Glomerular endothelial cell (primary cell): ENCODE measurements around the gene SSTR4. TPM values are rescaled to one million over a fixed set of nuclear protein-coding genes. Genes with fewer than 3 reads are reported as not detected.

ENCODE experiments used
- DNase-seq: peaks from one replicate; pipeline ENCODE4 v3.0.0-alpha.2; 2011; ENCODE audit warnings: low read depth, low spot score; ENCODE audit errors: extremely low read depth
- total RNA-seq: library from RNA; depleted of rRNA; stranded (reverse); fragments of >200 nt; gene quantifications from 2 replicates; pipeline ENCODE4 v1.2.3, GENCODE V29; 2015

The SSTR4 gene
- total RNA-seq, 1 donor from 2014 or later = not detected

DNA sequence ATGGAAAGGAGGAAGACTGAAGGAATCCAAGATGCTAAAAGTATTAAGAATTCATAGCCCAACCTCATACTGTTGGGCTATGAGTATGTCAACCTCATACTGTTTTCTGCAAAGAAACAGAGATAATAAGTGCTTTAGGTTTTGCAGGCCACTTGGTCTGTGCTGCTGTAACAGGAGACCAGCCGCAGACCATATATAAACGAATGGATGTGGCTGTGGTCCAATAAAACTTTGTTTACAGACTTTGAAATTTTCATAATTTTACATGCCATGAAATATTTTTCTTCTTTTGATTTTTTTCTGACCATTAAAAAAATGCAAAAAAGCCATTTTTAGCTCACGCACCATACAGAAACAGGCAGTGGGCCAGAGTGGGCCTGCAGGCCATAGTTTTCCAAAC lies 28.1 kb downstream of the SSTR4 start:
- no peak for DNase-seq

DNA sequence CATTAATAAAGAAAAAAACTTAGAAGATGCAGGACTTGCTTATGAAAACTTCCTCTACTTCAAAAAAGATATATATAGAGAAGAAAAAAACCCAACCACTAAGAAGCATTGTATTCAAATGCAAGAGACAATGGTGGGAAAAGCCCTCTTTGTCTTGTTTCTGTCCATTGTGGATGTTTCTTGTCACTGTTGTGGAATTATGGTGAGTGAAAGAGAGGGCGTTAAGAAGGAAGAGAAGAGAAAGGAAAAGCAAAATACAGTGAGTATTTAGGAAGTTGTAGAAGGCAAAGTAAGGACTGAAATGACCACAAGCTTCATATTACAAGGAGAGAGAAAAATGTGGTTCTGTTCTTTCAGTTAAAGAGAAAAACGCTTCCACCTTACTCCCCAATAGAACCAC lies 28.5 kb downstream of the SSTR4 start:
- DNase-seq = no peak

DNA sequence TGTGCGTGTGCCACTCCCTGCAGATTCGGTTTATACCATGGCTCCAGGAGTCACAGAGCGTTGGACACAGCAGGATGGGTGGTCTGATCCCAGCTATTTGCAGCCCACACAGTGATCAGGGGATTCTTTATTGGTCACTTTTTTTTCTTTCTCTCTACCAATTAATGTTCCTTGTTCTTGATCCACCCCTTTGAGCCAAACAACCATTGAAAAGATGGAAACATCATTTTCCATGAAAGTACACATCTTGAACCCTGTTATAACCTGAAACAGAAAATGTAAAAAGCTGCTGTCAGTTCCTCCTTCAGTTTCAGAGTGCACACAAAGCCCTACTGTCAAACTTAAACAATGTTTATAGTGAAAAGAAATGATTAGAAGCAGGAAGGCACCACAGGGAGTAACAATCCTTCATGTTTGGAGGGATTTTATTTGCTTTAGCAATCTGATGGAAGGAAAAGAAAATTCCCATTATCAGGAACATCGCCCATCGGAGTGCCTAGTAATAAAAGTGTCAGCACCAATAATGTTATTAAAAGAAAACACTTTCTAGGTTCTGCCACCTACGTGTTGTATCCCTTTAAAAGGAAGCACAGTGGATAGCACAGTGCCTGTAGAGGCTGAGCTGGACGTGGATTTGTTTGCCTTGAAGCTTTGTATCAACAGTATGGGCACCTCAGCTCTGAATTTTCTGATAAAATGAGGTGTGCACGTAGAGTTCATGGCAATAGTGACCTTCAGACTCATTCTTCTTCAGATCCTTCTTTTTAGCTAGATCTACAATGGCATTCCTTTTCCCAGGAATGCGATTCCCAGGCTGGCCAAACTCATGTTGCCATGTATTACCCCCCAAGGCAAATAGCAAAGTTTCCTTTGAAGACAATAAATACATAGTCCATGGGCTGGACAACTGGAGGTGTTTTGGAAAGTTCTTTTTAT lies 30.4 kb downstream of the SSTR4 start:
- no peak for DNase-seq

DNA sequence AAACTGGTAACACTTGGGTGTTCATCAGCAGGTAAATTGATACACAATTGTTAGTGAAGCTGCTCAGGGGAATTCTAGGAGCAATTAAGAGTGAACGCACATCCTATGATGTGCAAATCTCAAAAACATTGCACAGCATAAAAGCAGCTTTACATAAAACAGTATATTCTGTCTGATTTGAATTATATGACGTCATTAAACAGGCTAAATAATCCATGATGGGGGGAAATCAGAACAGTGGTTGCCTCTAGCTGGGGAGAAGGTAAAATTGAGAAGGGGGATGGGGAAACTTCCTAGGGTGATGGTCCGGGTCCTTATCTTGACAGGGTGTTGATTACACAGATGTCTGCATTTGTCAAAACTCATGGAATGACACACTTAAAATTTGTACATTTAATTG lies 31.7 kb downstream of the SSTR4 start:
- DNase-seq = no peak

DNA sequence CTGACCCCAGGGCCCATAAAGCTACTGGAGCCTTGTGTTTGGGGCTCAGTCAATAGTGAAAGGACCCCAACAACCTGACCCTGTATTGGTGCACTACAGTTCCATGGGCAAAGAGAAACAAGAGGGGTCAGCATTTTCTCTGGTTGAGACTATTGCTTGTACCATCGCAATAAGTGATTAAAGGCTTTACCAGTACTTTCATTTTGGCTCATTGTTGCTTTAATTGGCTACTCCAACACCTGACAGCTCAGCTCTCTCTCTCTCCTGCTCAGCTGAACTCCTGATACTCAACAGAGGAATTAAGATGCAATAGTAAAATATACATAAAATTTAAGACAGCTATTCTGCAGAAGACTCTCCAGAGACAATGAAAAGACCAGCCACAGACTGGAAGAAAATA lies 33.2 kb downstream of the SSTR4 start:
- no peak for DNase-seq

- DNase-seq = no peak
These were observed 34.0 kb downstream of the SSTR4 start for GRCh38 chr20:23069108-23069507.

- DNase-seq = no peak
These were observed 36.3 kb downstream of the SSTR4 start for GRCh38 chr20:23071398-23071797.

DNA sequence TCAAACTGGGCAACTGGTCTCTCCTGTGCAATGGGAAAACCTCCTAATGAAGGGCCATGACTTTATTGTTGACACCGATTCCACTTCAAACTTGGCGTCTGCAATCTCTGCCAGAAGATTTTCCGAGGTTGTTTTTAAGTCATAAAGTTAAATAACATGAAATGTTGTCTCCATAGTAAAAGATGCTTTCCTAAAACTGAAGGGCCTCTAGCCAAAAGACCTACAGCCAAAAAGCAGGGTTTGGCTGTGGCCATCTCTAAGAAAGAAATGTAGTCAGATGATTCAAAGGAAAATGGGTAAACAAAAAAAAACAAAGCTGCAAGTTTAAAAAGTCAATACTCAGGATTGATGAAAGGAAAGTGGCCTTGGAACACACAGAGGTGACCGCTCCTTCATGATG lies 36.9 kb downstream of the SSTR4 start:
- no peak for DNase-seq

- no peak for DNase-seq
These were observed 37.9 kb downstream of the SSTR4 start for GRCh38 chr20:23072892-23073586.

GRCh38 chr20:23074052-23074451 lies 38.9 kb downstream of the SSTR4 start:
- DNase-seq = no peak

GRCh38 chr20:23077277-23077676 lies 42.2 kb downstream of the SSTR4 start:
- DNase-seq = no peak

DNA sequence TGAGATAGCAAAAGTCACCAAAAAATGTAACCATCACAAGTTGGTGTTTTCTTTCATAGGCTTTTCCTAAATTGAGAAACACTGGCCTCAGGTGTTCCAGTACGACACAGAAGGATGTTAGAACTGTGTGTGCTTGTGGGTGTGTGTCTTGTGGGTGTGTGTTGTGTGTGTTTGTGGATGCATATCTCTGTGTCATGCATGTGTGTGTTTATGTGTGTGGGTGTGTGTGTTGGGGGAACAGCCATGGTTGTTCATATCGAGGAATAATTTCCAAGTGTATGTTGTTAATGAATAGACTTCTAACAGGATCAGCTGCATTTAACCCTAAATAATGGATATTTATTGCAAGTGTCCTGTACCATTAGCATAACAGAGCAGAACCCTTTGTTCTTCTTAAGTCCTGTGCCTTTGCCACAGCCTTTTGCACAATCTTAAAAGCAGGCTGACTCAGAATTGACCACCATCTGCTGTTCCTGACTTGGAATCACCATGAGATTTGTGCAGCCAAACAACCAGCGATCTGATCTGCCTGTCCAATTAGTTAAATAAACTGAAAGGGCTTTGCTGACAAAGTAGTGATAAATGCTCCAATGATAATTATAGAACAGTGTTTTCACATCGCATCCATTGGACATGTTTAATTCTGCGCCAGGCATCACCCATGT lies 43.4 kb downstream of the SSTR4 start:
- DNase-seq = no peak

DNA sequence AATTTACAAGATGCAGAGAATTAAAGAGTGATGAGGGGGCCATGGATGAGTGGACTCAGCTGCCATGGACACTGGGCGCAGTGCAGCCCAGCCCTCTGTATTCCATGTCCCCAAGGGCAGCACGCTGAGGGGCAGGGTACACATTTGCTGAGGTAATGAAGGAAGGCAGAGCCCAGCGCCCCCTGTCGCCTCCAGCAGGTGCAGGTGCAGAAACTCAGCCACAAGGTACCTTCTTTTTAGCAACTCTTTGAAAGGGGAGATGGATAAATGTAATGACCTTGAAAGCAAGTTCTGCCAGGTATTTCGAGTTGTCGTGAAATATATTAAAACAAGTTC lies 43.9 kb downstream of the SSTR4 start:
- DNase-seq = no peak

- no peak for DNase-seq
These were observed 44.8 kb downstream of the SSTR4 start for GRCh38 chr20:23079926-23080325.

GRCh38 chr20:23080521-23080920 lies 45.4 kb downstream of the SSTR4 start:
- no peak for DNase-seq

DNA sequence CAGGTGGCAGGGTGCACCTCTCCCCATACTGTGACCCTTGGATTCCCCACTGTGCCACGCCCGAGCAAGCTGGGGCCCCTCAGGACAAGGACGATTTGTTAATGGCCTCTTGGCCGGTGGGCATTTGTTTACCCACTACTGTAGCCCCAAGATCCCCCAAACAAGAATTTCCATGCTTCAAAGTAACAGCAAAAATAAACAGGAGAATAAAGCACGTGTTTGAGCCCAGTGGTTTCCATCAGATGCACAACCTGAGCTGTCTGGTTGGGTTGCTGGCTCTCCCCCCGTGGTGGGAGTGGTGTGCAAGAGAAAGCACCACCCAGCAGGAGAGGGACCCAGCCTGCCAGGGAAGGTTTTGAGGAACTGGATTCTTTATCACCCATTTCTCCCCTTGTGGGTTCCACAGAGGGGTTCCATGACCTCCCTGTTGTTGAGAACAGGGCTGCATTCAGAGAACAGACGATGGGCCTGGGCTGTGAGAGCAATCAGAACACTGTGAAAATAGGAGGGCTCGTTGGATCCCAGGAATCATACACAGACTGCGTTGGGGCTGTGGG lies 46.2 kb downstream of the SSTR4 start:
- DNase-seq = no peak

DNA sequence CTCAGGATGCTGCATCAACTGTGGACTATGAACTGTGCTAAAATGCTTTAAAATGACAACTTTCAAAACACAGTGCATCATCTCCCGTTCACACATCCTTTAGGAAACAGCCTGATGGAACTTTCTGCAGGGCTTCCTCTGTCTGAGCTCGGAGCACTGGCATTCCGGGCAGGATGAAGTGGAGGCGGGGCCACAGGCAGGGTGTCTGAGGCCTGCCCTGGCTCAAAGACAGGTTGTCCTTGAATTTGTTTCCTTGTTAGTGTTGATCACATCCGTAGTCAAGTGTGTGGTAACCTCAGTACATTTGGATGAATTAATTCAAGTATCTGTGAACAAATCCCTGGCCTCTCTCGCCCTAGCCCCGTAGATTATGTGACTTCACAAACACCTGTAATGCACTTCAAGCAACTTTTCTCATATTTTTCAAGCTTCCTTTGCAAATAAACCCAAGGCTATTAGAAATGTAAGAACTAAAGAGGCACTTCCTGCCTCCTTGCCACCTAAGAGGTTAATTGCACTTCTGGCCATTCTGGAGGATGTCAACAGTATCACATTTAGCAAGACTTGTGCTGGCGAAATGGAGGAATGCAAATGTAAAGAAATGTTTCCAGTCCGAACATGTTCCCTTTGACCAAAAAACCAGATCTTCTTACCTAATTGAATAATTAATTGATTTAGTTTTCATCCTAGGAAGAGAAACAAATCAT lies 47.9 kb downstream of the SSTR4 start:
- no peak for DNase-seq

DNA sequence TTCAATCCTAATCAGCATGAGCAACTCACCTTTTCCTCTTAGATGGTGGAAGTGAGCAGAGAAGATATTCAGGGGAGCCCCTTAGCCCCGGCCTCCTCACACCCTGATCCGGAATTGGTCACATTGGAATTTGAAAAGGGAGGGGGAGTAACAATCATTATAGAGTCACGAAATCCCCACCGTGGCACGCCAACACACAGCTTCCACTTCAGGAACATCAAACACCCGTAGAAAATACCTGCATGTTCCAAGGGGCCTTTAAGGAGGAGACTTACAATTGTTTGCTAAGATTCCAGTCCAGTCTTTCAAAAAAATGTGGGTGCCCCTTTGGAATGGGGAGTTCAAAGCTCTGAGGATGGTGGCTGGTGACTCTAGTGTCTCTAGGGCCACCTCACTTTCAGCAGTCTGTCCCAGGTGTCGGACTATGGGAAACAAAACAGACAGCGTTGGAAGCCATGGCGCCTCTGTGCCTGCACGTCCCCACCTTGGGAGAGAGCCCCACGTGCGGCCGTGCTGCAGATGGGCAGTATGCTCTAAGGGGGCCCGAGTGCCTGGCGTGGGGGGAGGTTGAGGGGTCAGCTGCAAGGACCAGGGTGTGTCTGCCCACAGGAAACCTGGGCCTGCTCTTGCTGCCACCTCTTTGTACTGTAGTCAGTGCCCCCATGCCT lies 48.6 kb downstream of the SSTR4 start:
- DNase-seq = no peak

GRCh38 chr20:23084282-23084844 lies 49.3 kb downstream of the SSTR4 start:
- no peak for DNase-seq

DNA sequence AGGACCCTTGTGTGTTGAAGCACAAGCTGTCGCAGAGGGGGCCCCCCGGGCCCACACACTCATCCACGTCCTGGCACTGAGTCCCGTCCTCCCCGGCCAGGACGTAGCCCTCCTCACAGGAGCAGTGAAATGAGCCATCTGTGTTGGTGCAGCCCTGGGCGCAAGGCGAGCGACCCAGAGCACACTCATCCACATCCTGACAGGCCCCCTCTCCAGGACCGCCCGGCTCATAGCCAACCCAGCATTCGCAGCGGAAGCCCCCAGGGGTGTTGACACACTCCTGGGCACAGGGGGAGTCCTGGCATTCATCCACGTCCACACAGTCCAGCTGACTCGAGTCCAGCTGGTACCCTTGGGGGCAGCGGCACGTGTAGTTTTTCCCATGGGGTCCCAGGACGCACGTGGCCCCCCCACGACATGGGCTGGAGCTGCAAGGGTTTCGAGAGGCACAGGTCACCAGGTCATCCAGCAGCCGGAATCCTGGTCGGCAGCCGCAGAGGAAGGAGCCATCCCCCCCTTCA lies 49.8 kb downstream of the SSTR4 start:
- DNase-seq = no peak
